ENCODE results near the gene GSG1L2.
A peak's percentile ranks its signal among the peaks of the same experiment; 100 is the strongest.
"Not testable (repeated sequence)": the region's sequence is repeated elsewhere in the genome, so short reads cannot be mapped to it uniquely, and the experiment has no call there.

Gene GSG1L2

GRCh38 chr17:9798724-9799123, 23.2 kb downstream of the GSG1L2 start:
- intact Hi-C loops (cut with DNase I): no loop called here
- no peak for DNase-seq

- DNase-seq: no peak
- intact Hi-C loops (cut with DNase I): no loop called here
These were observed 23.9 kb downstream of the GSG1L2 start for GRCh38 chr17:9798008-9798407.

GRCh38 chr17:9792181-9792840, 29.6 kb downstream of the GSG1L2 start:
- intact Hi-C loops (cut with DNase I): no loop called here
- no peak for DNase-seq

GRCh38 chr17:9790889-9791876, 30.7 kb downstream of the GSG1L2 start, which contains the start of gene DHRS7C:
TSS of gene DHRS7C (minus strand) at chr17:9791592. CDS start at chr17:9791284, 308 bp downstream.
- intact Hi-C loops (cut with DNase I): no loop called here
- peak in 1 of 42 donors; percentile 12 for DNase-seq

- no peak for DNase-seq
- intact Hi-C loops (cut with DNase I): no loop called here
These were observed 31.6 kb downstream of the GSG1L2 start for GRCh38 chr17:9790316-9790715.

GRCh38 chr17:9788601-9789000, 33.3 kb downstream of the GSG1L2 start:
- intact Hi-C loops (cut with DNase I): no loop called here
- DNase-seq: no peak

- intact Hi-C loops (cut with DNase I): no loop called here
- DNase-seq: no peak
These were observed 37.3 kb downstream of the GSG1L2 start for GRCh38 chr17:9784544-9784943.

GRCh38 chr17:9783465-9783864, 38.4 kb downstream of the GSG1L2 start:
- intact Hi-C loops (cut with DNase I); DNase-seq: not testable (repeated sequence)

GRCh38 chr17:9783050-9783449, 38.8 kb downstream of the GSG1L2 start:
- intact Hi-C loops (cut with DNase I): no loop called here
- DNase-seq: no peak

- DNase-seq: no peak
- intact Hi-C loops (cut with DNase I): no loop called here
These were observed 41.3 kb downstream of the GSG1L2 start for GRCh38 chr17:9780552-9780951.

GRCh38 chr17:9776911-9777310, 45.0 kb downstream of the GSG1L2 start:
- DNase-seq: no peak
- intact Hi-C loops (cut with DNase I): no loop called here

GRCh38 chr17:9772658-9773057, 49.2 kb downstream of the GSG1L2 start:
- DNase-seq: no peak
- intact Hi-C loops (cut with DNase I): no loop called here

GRCh38 chr17:9771465-9771864, 50.4 kb downstream of the GSG1L2 start:
- intact Hi-C loops (cut with DNase I): no loop called here
- no peak for DNase-seq

- intact Hi-C loops (cut with DNase I): no loop called here
- DNase-seq: no peak
These were observed 52.7 kb downstream of the GSG1L2 start for GRCh38 chr17:9769036-9769695.

- intact Hi-C loops (cut with DNase I): no loop called here
- DNase-seq: peak in 2 of 42 donors; percentile 12 to 16
These were observed 53.4 kb downstream of the GSG1L2 start for GRCh38 chr17:9768381-9768934.

- intact Hi-C loops (cut with DNase I): no loop called here
- DNase-seq: no peak
These were observed 54.4 kb downstream of the GSG1L2 start for GRCh38 chr17:9767432-9767991.

GRCh38 chr17:9766970-9767369, 54.9 kb downstream of the GSG1L2 start:
- no peak for DNase-seq
- intact Hi-C loops (cut with DNase I): no loop called here

- intact Hi-C loops (cut with DNase I): no loop called here
- no peak for DNase-seq
These were observed 56.6 kb downstream of the GSG1L2 start for GRCh38 chr17:9765322-9765721.

GRCh38 chr17:9763643-9764042, 58.2 kb downstream of the GSG1L2 start:
- DNase-seq: no peak
- intact Hi-C loops (cut with DNase I): no loop called here
